IMR-90 (cell line): ENCODE data around the gene GARIN3. TPM values are rescaled to one million over a fixed set of nuclear protein-coding genes. Genes with fewer than 3 reads are reported as not detected.

ENCODE experiments used
- ATAC-seq: fragments of 200-7000 bp; cut with Tn5 transposase; 2 replicates; pipeline ENCODE4 v1.9.1; 2020; ENCODE audit warnings: low read depth, mild to moderate bottlenecking, moderate library complexity
- BruUV-seq: library from RNA; stranded (reverse); fragments of 400-500 nt; replicated peaks from 2 replicates; lab custom pipeline; 2021; lab: Mats Ljungman, UMichigan
- CTCF ChIA-PET: fragments of 300-600 bp; formaldehyde crosslinking; extraction: SDS; loops from one replicate; lab custom pipeline; 2021; ENCODE audit warnings: antibody characterized with exemption; lab: Yijun Ruan, JAX
- POLR2A ChIA-PET: fragments of 300-600 bp; sonication (Branson Sonifier 250); formaldehyde crosslinking; loops from one replicate; lab custom pipeline; 2022; ENCODE audit warnings: antibody characterized with exemption; ENCODE audit not compliant: unreplicated experiment; lab: Charles Lee
- DNase-seq: peaks from one replicate; pipeline ENCODE4 v3.0.0; 2013
- H2AFZ ChIP-seq: replicated peaks from 2 replicates; pipeline ENCODE3; 2013; ENCODE audit warnings: low read length, mild to moderate bottlenecking; ENCODE audit not compliant: poor library complexity
- H2AK5ac ChIP-seq: 2 replicates; pipeline ENCODE4 v1.6.1; 2013; ENCODE audit warnings: low read depth, low read length, inconsistent platforms
- H2AK9ac ChIP-seq: replicated peaks from 2 replicates; pipeline ENCODE3; 2013; ENCODE audit warnings: mild to moderate bottlenecking, low read depth, low read length, moderate library complexity; ENCODE audit not compliant: poor library complexity
- H2BK120ac ChIP-seq: 2 replicates; pipeline ENCODE4 v1.6.1; 2013; ENCODE audit warnings: low read depth, low read length, inconsistent platforms
- H2BK15ac ChIP-seq: 3 replicates; pipeline ENCODE4 v1.6.1; 2013; ENCODE audit warnings: low read depth, low read length, inconsistent platforms
- H2BK20ac ChIP-seq: 2 replicates; pipeline ENCODE4 v1.6.1; 2013; ENCODE audit warnings: low read depth, mild to moderate bottlenecking, inconsistent platforms, low read length, moderate library complexity
- H2BK5ac ChIP-seq: 2 replicates; pipeline ENCODE4 v1.6.1; 2013; ENCODE audit warnings: mild to moderate bottlenecking, low read depth, low read length, inconsistent platforms; ENCODE audit not compliant: poor library complexity, severe bottlenecking
- H3K14ac ChIP-seq: replicated peaks from 2 replicates; pipeline ENCODE4 v1.6.1; 2013; ENCODE audit warnings: low read depth, low read length, inconsistent platforms
- H3K18ac ChIP-seq: 2 replicates; pipeline ENCODE4 v1.6.1; 2013; ENCODE audit warnings: low read depth, low read length, control low read depth
- H3K23ac ChIP-seq: 2 replicates; pipeline ENCODE4 v1.6.1; 2013; ENCODE audit warnings: low read depth, low read length, inconsistent platforms
- H3K27ac ChIP-seq: 2 replicates; pipeline ENCODE4 v1.5.1; 2013; ENCODE audit warnings: mild to moderate bottlenecking, control low read depth, low read length; ENCODE audit not compliant: insufficient read depth
- H3K27me3 ChIP-seq: 2 replicates; pipeline ENCODE4 v1.6.1; 2013; ENCODE audit warnings: low read length; ENCODE audit not compliant: control insufficient read depth, insufficient read depth
- H3K36me3 ChIP-seq: 2 replicates; pipeline ENCODE4 v1.6.1; 2013; ENCODE audit warnings: low read length, mixed read lengths; ENCODE audit not compliant: control insufficient read depth, insufficient read depth
- H3K4ac ChIP-seq: 2 replicates; pipeline ENCODE4 v1.6.1; 2013; ENCODE audit warnings: low read depth, low read length, inconsistent platforms
- H3K4me1 ChIP-seq: 2 replicates; pipeline ENCODE4 v1.6.1; 2013; ENCODE audit warnings: low read length, mixed read lengths; ENCODE audit not compliant: control insufficient read depth, insufficient read depth
- H3K4me2 ChIP-seq: 2 replicates; pipeline ENCODE4 v1.6.1; 2013; ENCODE audit warnings: low read depth, mild to moderate bottlenecking, control low read depth, low read length, moderate library complexity
- H3K4me3 ChIP-seq: 2 replicates; pipeline ENCODE4 v1.5.1; 2013; ENCODE audit warnings: low read depth, mild to moderate bottlenecking, control low read depth, low read length, moderate library complexity; ENCODE audit not compliant: insufficient read depth
- H3K56ac ChIP-seq: 2 replicates; pipeline ENCODE4 v1.6.1; 2013; ENCODE audit warnings: low read length, inconsistent platforms; ENCODE audit not compliant: insufficient read depth; ENCODE audit errors: extremely low read depth
- H3K79me1 ChIP-seq, 2 experiments: 2 replicates each; pipeline ENCODE4 v1.6.1; 2013; ENCODE audit warnings: low read length in 2 of 2, inconsistent platforms in 1 of 2, low read depth in 1 of 2
- H3K9ac ChIP-seq: 2 replicates; pipeline ENCODE4 v1.6.1; 2013; ENCODE audit warnings: low read depth, low read length, control low read depth
- H3K9me1 ChIP-seq: 2 replicates; pipeline ENCODE4 v1.6.1; 2013; ENCODE audit warnings: low read length, inconsistent platforms; ENCODE audit not compliant: insufficient read depth
- H3K9me3 ChIP-seq: 2 replicates; pipeline ENCODE4 v1.6.1; 2013; ENCODE audit warnings: low read length; ENCODE audit not compliant: control insufficient read depth, insufficient read depth
- H4K20me1 ChIP-seq: 2 replicates; pipeline ENCODE4 v1.6.1; 2013; ENCODE audit warnings: low read length, inconsistent platforms; ENCODE audit not compliant: insufficient read depth
- H4K5ac ChIP-seq: 2 replicates; pipeline ENCODE4 v1.6.1; 2013; ENCODE audit warnings: mild to moderate bottlenecking, low read depth, low read length, control low read depth
- H4K8ac ChIP-seq, 2 experiments: 2 replicates each; pipeline ENCODE4 v1.6.1; 2013; ENCODE audit warnings: low read depth in 2 of 2, low read length in 2 of 2, control low read depth in 1 of 2, inconsistent platforms in 1 of 2
- H4K91ac ChIP-seq: 2 replicates; pipeline ENCODE4 v1.6.1; 2013; ENCODE audit warnings: low read depth, low read length, inconsistent platforms; ENCODE audit not compliant: insufficient read depth
- BHLHE40 ChIP-seq: fragments of 150-350 bp; IDR thresholded peaks from 2 replicates; pipeline ENCODE4 v1.6.1; 2016; ENCODE audit warnings: mild to moderate bottlenecking, low read depth, low read length
- FOS ChIP-seq: fragments of 150-350 bp; IDR thresholded peaks from 2 replicates; pipeline ENCODE4 v1.6.1; 2016; ENCODE audit warnings: low read depth, low read length
- MAFK ChIP-seq: IDR thresholded peaks from 2 replicates; pipeline ENCODE4 v1.6.1; 2012; ENCODE audit warnings: low read depth, low read length, improper control_type of control experiment
- MAZ ChIP-seq: IDR thresholded peaks from 2 replicates; pipeline ENCODE4 v1.6.1; 2012; ENCODE audit warnings: low read depth, mild to moderate bottlenecking, low read length, improper control_type of control experiment, moderate library complexity, borderline replicate concordance
- MXI1 ChIP-seq: IDR thresholded peaks from 2 replicates; pipeline ENCODE4 v1.6.1; 2012; ENCODE audit warnings: low read depth, mild to moderate bottlenecking, low read length, moderate library complexity, borderline replicate concordance
- NFE2L2 ChIP-seq: fragments of 150-350 bp; IDR thresholded peaks from 2 replicates; pipeline ENCODE4 v1.6.1; 2016; ENCODE audit warnings: low read depth, mild to moderate bottlenecking, low read length
- POLR2A ChIP-seq: IDR thresholded peaks from 2 replicates; pipeline ENCODE4 v1.6.1; 2012; ENCODE audit warnings: mild to moderate bottlenecking, low read depth, low read length
- RAD21 ChIP-seq: IDR thresholded peaks from 2 replicates; pipeline ENCODE4 v1.6.1; 2012; ENCODE audit warnings: low read length, improper control_type of control experiment
- RCOR1 ChIP-seq: IDR thresholded peaks from 2 replicates; pipeline ENCODE4 v1.6.1; 2012; ENCODE audit warnings: mild to moderate bottlenecking, low read length, improper control_type of control experiment; ENCODE audit not compliant: insufficient replicate concordance
- WGBS, 2 experiments: methylation state at CpG; one replicate each; pipeline versions ENCODE4 v1.1.5 to v1.1.7; 2013; ENCODE audit warnings: missing lambda C conversion rate in 2 of 2; ENCODE audit not compliant: insufficient read length in 1 of 2; ENCODE audit errors: extremely low coverage in 2 of 2; 5-methylcytosine and 5-hydroxymethylcytosine counted together
- dilution Hi-C: fragments of 300-500 bp; cut with HindIII; formaldehyde crosslinking; loops from one replicate; pipeline ENCODE4 v1.14.3; 2018; ENCODE audit warnings: low sequenced_read_pairs; ENCODE audit not compliant: unreplicated experiment
- in situ Hi-C: fragments of 300-500 bp; cut with MboI; formaldehyde crosslinking; loops from 3 replicates; pipeline ENCODE4 v1.14.3; 2019; ENCODE audit warnings: low sequenced_read_pairs, inconsistent platforms, mixed read lengths
- intact Hi-C: fragments of 100-400 bp; cut with micrococcal nuclease; formaldehyde crosslinking; loops from 2 replicates; pipeline ENCODE4 v1.10.0; 2022
- polyA plus RNA-seq, 3 experiments: library from polyadenylated mRNA; depleted of rRNA; stranded (reverse); fragments of >200 nt; gene quantifications; 2 replicates each; pipeline ENCODE4 v1.2.3, GENCODE V29; 2012; ENCODE audit warnings: low replicate concordance in 1 of 3
- total RNA-seq: library from RNA; depleted of rRNA; stranded (reverse); fragments of >200 nt; gene quantifications from 2 replicates; pipeline ENCODE4 v1.2.3, GENCODE V29; 2012
- TF ChIP-seq, protein P1 (sequence below): fragments of 150-350 bp; IDR thresholded peaks from 2 replicates; pipeline ENCODE4 v1.6.1; 2017; ENCODE audit warnings: mild to moderate bottlenecking, antibody characterized with exemption, low read length, low read depth
- TF ChIP-seq, protein P2 (sequence below): fragments of 150-350 bp; IDR thresholded peaks from 2 replicates; pipeline ENCODE4 v1.6.1; 2016; ENCODE audit warnings: low read depth, mild to moderate bottlenecking, low read length, moderate library complexity, borderline replicate concordance

Gene GARIN3
- total and polyA plus RNA-seq, 2 of the 4 experiments (the other 2 are of a cell fraction) = not detected

DNA sequence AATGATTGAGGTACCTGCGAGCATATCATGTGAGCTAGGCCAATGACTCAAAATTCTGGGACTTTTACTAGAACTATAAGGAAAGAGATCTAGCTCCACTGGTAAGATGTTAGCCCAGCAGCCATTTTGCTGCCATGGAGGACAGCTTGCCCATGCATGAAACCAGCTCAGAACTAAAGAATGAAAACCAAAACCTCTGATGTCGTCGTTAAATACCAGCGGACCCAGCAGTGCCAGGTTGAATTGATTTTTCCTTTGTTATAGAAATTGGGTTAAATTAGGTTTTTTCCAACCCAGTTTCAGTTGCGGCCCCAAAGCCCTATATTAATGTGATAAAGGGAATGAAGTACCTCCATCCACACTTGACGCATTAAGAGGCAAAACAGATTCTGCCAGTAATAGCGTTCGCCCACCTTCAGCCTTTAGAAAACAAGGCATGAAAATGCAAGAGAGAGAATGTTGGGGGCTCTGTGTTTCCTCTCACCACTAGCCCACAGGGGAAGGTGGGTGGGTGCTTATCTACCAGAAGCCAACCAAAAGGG is 9.1 kb upstream of the GARIN3 start:
- ATAC-seq = no peak
- no peak overlapping the region for H2BK5ac ChIP-seq
- no peak overlapping the region for H3K9ac ChIP-seq
- H3K14ac ChIP-seq = no peak overlapping the region
- no peak for TF ChIP-seq MAZ
- TF ChIP-seq RAD21 = no peak
- TF ChIP-seq, protein P1, sequence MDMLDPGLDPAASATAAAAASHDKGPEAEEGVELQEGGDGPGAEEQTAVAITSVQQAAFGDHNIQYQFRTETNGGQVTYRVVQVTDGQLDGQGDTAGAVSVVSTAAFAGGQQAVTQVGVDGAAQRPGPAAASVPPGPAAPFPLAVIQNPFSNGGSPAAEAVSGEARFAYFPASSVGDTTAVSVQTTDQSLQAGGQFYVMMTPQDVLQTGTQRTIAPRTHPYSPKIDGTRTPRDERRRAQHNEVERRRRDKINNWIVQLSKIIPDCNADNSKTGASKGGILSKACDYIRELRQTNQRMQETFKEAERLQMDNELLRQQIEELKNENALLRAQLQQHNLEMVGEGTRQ = no peak
- no peak for TF ChIP-seq MAFK
- no peak for TF ChIP-seq NFE2L2
- TF ChIP-seq, protein P2, sequence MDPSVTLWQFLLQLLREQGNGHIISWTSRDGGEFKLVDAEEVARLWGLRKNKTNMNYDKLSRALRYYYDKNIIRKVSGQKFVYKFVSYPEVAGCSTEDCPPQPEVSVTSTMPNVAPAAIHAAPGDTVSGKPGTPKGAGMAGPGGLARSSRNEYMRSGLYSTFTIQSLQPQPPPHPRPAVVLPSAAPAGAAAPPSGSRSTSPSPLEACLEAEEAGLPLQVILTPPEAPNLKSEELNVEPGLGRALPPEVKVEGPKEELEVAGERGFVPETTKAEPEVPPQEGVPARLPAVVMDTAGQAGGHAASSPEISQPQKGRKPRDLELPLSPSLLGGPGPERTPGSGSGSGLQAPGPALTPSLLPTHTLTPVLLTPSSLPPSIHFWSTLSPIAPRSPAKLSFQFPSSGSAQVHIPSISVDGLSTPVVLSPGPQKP = no peak
- no peak for TF ChIP-seq POLR2A
- TF ChIP-seq RCOR1 = no peak
- no peak for TF ChIP-seq FOS
- no peak for TF ChIP-seq BHLHE40
- no peak for TF ChIP-seq MXI1
- H3K27me3 ChIP-seq = no peaks in the 10 kb centered on the region
- H3K27ac ChIP-seq = no peak overlapping the region
- H3K4me3 ChIP-seq = no peak overlapping the region
- no peak overlapping the region for H3K18ac ChIP-seq
- no TSS peak for BruUV-seq
- no peaks in the 10 kb centered on the region for H4K20me1 ChIP-seq
- no peak overlapping the region for H3K4ac ChIP-seq
- H3K4me1 ChIP-seq = no peaks in the 10 kb centered on the region
- intact Hi-C loops = no loop called here
- no peak overlapping the region for H3K23ac ChIP-seq
- dilution Hi-C loops = no loop called here
- in situ Hi-C loops = no loop called here
- H3K56ac ChIP-seq = no peak overlapping the region
- H3K9me3 ChIP-seq = no peaks in the 10 kb centered on the region
- no peaks in the 10 kb centered on the region for H3K79me1 ChIP-seq
- no peak overlapping the region for H2BK20ac ChIP-seq
- H2AK5ac ChIP-seq = no peak overlapping the region
- H3K36me3 ChIP-seq = no peaks in the 10 kb centered on the region
- no peak overlapping the region for H2AFZ ChIP-seq
- POLR2A ChIA-PET = no interaction called here
- H4K8ac ChIP-seq = no peak overlapping the region
- H4K5ac ChIP-seq = no peak overlapping the region
- CTCF ChIA-PET = no interaction called here
- no peak overlapping the region for H2BK120ac ChIP-seq
- no peak overlapping the region for H4K91ac ChIP-seq
- no peak overlapping the region for H2AK9ac ChIP-seq
- no peaks in the 10 kb centered on the region for H3K9me1 ChIP-seq
- no peak overlapping the region for H2BK15ac ChIP-seq
- H3K4me2 ChIP-seq = no peak overlapping the region
- WGBS, 2 experiments = 100% methylated on average over 1 of the region's 8 CpGs; no CpG with 5 or more reads in 1 of the 2 experiments
- no peak for DNase-seq
